HEK293 (cell line): ENCODE measurements around the gene KLHDC7B.

Experiments
- CTCF ChIA-PET: fragments of 350-600 bp; formaldehyde crosslinking; extraction: SDS; loops from one replicate; lab custom pipeline; 2021; ENCODE audit warnings: antibody characterized with exemption; lab: Yijun Ruan, JAX
- POLR2A ChIA-PET: fragments of 300-600 bp; formaldehyde crosslinking; extraction: SDS; loops from one replicate; lab custom pipeline; 2020; ENCODE audit warnings: antibody characterized with exemption, inconsistent platforms; lab: Yijun Ruan, JAX
- H3K27ac ChIP-seq: fragments of 200-500 bp; sonication (Bioruptor generic); 2 replicates; pipeline ENCODE4 v1.5.1; 2014; ENCODE audit warnings: low read depth, low read length, control low read depth, inconsistent platforms; ENCODE audit errors: extremely low read depth
- H3K36me3 ChIP-seq, 2 experiments: fragments of 200-500 bp in 1 of 2; sonication (Bioruptor generic) in 1 of 2; 1 replicate in 1 of 2; 2 replicates in 1 of 2; pipeline ENCODE4 v1.5.1; 2014 to 2017; ENCODE audit warnings: inconsistent platforms in 2 of 2, low read length in 2 of 2; ENCODE audit not compliant: control insufficient read depth in 2 of 2, insufficient read depth in 1 of 2
- H3K4me1 ChIP-seq: fragments of 200-500 bp; sonication (Bioruptor generic); 2 replicates; pipeline ENCODE4 v1.5.1; 2014; ENCODE audit warnings: mild to moderate bottlenecking, low read length, inconsistent platforms; ENCODE audit not compliant: control insufficient read depth, insufficient read depth
- H3K4me3 ChIP-seq: 2 replicates; pipeline ENCODE4 v1.5.1; 2011; ENCODE audit warnings: low read depth, mild to moderate bottlenecking, control low read depth, low read length, moderate library complexity
- H3K9me3 ChIP-seq: fragments of 200-500 bp; sonication (Bioruptor generic); 2 replicates; pipeline ENCODE4 v1.5.1; 2014; ENCODE audit warnings: low read depth, low read length, inconsistent platforms; ENCODE audit not compliant: control insufficient read depth, insufficient read depth
- GLIS1 ChIP-seq: fragments of 450-650 bp; formaldehyde crosslinking; IDR thresholded peaks from 2 replicates; pipeline ENCODE4 v1.5.1; 2016; ENCODE audit warnings: missing biosample characterization, missing genetic modification characterization
- GLIS2 ChIP-seq: fragments of 450-650 bp; formaldehyde crosslinking; IDR thresholded peaks from 2 replicates; pipeline ENCODE4 v1.5.1; 2016; ENCODE audit warnings: missing biosample characterization, missing genetic modification characterization
- HIC1 ChIP-seq: fragments of 450-650 bp; formaldehyde crosslinking; IDR thresholded peaks from 2 replicates; pipeline ENCODE4 v1.5.1; 2016; ENCODE audit warnings: missing biosample characterization, missing genetic modification characterization
- PRDM1 ChIP-seq: fragments of 450-650 bp; formaldehyde crosslinking; IDR thresholded peaks from 2 replicates; pipeline ENCODE4; 2016; ENCODE audit warnings: missing biosample characterization, missing genetic modification characterization
- SCRT1 ChIP-seq: fragments of 450-650 bp; formaldehyde crosslinking; IDR thresholded peaks from 2 replicates; pipeline ENCODE4 v1.5.1; 2016; ENCODE audit warnings: missing biosample characterization, missing genetic modification characterization, borderline replicate concordance
- ZIC2 ChIP-seq: fragments of 450-650 bp; formaldehyde crosslinking; IDR thresholded peaks from 2 replicates; pipeline ENCODE4 v1.5.1; 2016; ENCODE audit warnings: missing biosample characterization, missing genetic modification characterization
- ZNF16 ChIP-seq: fragments of 450-650 bp; formaldehyde crosslinking; IDR thresholded peaks from 2 replicates; pipeline ENCODE4 v1.5.1; 2016; ENCODE audit warnings: low read depth, missing biosample characterization, missing genetic modification characterization
- ZNF341 ChIP-seq: fragments of 450-650 bp; formaldehyde crosslinking; IDR thresholded peaks from 2 replicates; pipeline ENCODE4; 2016; ENCODE audit warnings: low read depth, missing biosample characterization, missing genetic modification characterization
- ZNF660 ChIP-seq: fragments of 450-650 bp; IDR thresholded peaks from 2 replicates; pipeline ENCODE4 v1.5.1; 2018; ENCODE audit warnings: missing biosample characterization, mild to moderate bottlenecking, missing genetic modification characterization
- ZNF837 ChIP-seq: fragments of 450-650 bp; formaldehyde crosslinking; IDR thresholded peaks from 2 replicates; pipeline ENCODE4 v1.5.1; 2016; ENCODE audit warnings: missing biosample characterization, missing genetic modification characterization
- ZNF843 ChIP-seq: fragments of 450-650 bp; formaldehyde crosslinking; IDR thresholded peaks from 2 replicates; pipeline ENCODE4 v1.5.1; 2016; ENCODE audit warnings: missing biosample characterization, missing genetic modification characterization
- ZSCAN30 ChIP-seq: fragments of 450-650 bp; IDR thresholded peaks from 2 replicates; pipeline ENCODE4 v1.5.1; 2018; ENCODE audit warnings: missing biosample characterization, mild to moderate bottlenecking, missing genetic modification characterization, moderate library complexity
- TF ChIP-seq, protein P1 (sequence below): fragments of 450-650 bp; formaldehyde crosslinking; IDR thresholded peaks from 2 replicates; pipeline ENCODE4 v1.5.1; 2016; ENCODE audit warnings: missing biosample characterization, missing genetic modification characterization
- TF ChIP-seq, protein P2 (sequence below): fragments of 450-650 bp; IDR thresholded peaks from 2 replicates; pipeline ENCODE4 v1.5.1; 2018; ENCODE audit warnings: missing biosample characterization, mild to moderate bottlenecking, missing genetic modification characterization
- TF ChIP-seq, protein P3 (sequence below): fragments of 450-650 bp; IDR thresholded peaks from 2 replicates; pipeline ENCODE4 v1.5.1; 2018; ENCODE audit warnings: missing biosample characterization, missing genetic modification characterization

The KLHDC7B gene

DNA sequence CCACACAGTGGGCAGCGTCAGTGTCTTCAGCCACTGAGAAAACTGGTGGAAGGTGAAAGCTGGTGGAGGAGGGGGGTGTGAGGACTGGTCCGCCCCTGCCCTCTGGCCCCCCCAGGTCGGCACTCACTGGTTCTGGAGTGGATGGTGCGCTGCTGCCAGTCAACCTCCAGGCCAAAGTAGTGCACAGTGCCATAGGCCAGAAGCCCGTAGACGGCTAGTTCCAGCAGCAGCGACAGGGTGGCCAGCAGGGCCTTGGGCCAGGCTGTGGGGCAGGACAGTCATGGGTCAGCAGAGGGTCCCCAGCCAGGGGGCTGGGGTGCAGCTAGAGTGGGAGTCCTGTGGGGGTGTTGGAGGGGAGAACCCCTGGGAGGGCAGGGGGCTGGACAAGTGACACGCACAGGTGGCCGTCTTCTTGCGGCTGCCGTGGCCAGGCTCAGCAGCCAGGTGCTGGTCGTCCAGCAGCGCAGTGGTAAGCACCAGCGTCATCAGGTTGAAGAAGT is 40.4 kb upstream of the KLHDC7B start:
- CTCF ChIA-PET, result no interaction called here

DNA sequence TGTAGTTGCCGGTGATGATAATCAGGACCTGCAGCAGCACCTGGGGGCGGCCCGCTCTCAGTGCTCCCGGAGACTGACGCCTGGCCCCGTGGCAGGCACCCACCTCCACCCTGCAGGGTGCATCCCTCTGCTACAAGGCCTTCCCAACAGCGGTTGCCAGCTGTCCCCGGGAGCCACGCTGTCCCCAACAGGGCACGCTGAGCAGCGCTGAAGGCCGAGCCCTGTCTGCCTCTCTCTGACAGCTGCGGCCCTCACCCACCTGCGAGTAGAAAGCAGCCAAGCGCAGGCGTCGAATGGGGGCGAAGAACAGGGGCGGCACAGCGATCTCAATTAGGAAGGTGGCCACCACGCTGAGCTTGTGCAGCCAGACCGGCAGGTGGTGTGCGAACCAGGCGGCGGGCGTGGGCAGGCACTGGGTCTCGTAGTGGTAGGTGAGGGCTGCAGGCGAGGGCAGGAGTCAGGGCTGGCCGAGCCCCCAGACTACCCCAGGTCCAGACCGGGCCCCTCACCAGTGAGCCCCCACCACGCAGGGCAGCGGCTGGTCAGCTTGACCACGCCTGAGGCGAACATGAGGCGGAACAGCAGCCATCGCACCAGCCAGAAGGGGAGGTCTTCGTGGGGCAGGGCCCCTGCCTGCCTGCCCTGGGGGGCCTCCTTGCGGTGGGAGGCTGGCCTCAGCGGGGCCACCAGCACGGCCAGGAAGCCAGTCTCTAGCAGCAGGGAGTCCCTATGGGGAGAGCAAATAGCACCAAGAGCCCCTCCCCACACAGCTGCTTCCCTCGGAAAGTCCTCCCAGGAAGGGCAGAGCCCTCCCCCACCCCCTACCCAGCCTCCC is 39.7 kb upstream of the KLHDC7B start:
- CTCF ChIA-PET, result interaction anchor here (1.6 kb wide), 1 partner anchor 8 kb away, joined by 13 read pairs; no protein-coding TSS in a partner anchor
- Histone ChIP-seq H3K4me1 (peaks cover 8% of the 10 kb centered on the region), H3K9me3 (no peaks in the 10 kb centered on the region), H3K27ac (no peak overlapping the region), H3K36me3 (peaks cover 0 to 40% of the 10 kb centered on the region in 2 experiments; a peak in 2 of 3 replicates), H3K4me3 (peak overlapping the region; percentile 63)
- POLR2A ChIA-PET, result interaction anchor here (1.0 to 6.0 kb wide), 3 partner anchors 7 to 57 kb away, joined by 3 to 189 read pairs (median 33); partner anchors contain the start of genes SCO2 and SYCE3
- TF ChIP-seq ZSCAN30, result no peak
- peak; percentile 74 for TF ChIP-seq GLIS1 (tag by site-specific recombination)
- no peak for TF ChIP-seq SCRT1
- TF ChIP-seq ZIC2 (tag by site-specific recombination), result peak; percentile 84
- no peak for TF ChIP-seq ZNF660
- TF ChIP-seq ZNF843 (tag by site-specific recombination), result no peak
- TF ChIP-seq HIC1 (tag by site-specific recombination), result peak; percentile 38; the same call in 1 of the 2 replicates
- TF ChIP-seq GLIS2 (tag by site-specific recombination), result peak; percentile 54
- TF ChIP-seq, protein P1, sequence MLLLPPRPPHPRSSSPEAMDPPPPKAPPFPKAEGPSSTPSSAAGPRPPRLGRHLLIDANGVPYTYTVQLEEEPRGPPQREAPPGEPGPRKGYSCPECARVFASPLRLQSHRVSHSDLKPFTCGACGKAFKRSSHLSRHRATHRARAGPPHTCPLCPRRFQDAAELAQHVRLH (tag by site-specific recombination), result no peak
- peak; percentile 33; the same call in 1 of the 2 replicates for TF ChIP-seq ZNF341
- no peak for TF ChIP-seq ZNF16

More for the DNA sequence above, 40.4 kb upstream of the KLHDC7B start:
- Histone ChIP-seq H3K9me3 (no peaks in the 10 kb centered on the region), H3K36me3 (peaks cover 0 to 37% of the 10 kb centered on the region in 2 experiments; a peak in 2 of 3 replicates), H3K4me3 (no peak overlapping the region), H3K27ac (no peak overlapping the region), H3K4me1 (peaks cover 8% of the 10 kb centered on the region)
- POLR2A ChIA-PET, result interaction anchor here (1.0 kb wide), 1 partner anchor 57 kb away, joined by 3 read pairs; the partner anchor contains the start of gene SYCE3
- no peak for TF ChIP-seq ZNF837 (tag by site-specific recombination)
- TF ChIP-seq, protein P2, sequence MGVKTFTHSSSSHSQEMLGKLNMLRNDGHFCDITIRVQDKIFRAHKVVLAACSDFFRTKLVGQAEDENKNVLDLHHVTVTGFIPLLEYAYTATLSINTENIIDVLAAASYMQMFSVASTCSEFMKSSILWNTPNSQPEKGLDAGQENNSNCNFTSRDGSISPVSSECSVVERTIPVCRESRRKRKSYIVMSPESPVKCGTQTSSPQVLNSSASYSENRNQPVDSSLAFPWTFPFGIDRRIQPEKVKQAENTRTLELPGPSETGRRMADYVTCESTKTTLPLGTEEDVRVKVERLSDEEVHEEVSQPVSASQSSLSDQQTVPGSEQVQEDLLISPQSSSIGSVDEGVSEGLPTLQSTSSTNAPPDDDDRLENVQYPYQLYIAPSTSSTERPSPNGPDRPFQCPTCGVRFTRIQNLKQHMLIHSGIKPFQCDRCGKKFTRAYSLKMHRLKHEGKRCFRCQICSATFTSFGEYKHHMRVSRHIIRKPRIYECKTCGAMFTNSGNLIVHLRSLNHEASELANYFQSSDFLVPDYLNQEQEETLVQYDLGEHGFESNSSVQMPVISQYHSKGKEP (tag by site-specific recombination), result no peak
- peak; percentile 23; the same call in 1 of the 2 replicates for TF ChIP-seq GLIS2 (tag by site-specific recombination)
- TF ChIP-seq, protein P3, sequence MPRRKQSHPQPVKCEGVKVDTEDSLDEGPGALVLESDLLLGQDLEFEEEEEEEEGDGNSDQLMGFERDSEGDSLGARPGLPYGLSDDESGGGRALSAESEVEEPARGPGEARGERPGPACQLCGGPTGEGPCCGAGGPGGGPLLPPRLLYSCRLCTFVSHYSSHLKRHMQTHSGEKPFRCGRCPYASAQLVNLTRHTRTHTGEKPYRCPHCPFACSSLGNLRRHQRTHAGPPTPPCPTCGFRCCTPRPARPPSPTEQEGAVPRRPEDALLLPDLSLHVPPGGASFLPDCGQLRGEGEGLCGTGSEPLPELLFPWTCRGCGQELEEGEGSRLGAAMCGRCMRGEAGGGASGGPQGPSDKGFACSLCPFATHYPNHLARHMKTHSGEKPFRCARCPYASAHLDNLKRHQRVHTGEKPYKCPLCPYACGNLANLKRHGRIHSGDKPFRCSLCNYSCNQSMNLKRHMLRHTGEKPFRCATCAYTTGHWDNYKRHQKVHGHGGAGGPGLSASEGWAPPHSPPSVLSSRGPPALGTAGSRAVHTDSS (tag by site-specific recombination), result no peak
- no peak for TF ChIP-seq PRDM1
